Hepatocyte (in vitro differentiated cells): ENCODE results near the gene RIT2.
"Not testable (repeated sequence)": the region's sequence is repeated elsewhere in the genome, so short reads cannot be mapped to it uniquely, and the experiment has no call there.

Experiments
- EZH2 ChIP-seq: fragments of 200-600 bp; sonication (generic); IDR thresholded peaks from 2 replicates; pipeline ENCODE4 v1.6.1; 2016; ENCODE audit warnings: antibody characterized with exemption, mild to moderate bottlenecking, borderline replicate concordance
- EZH2phosphoT487 ChIP-seq: fragments of 200-600 bp; sonication (generic); IDR thresholded peaks from one replicate; pipeline ENCODE4 v1.6.1; 2018; ENCODE audit warnings: antibody characterized with exemption, mild to moderate bottlenecking, low read depth, moderate library complexity; ENCODE audit not compliant: unreplicated experiment, severe bottlenecking
- TF ChIP-seq, protein P1 (sequence below): fragments of 200-600 bp; sonication (generic); IDR thresholded peaks from 2 replicates; pipeline ENCODE4 v1.5.1; 2016; ENCODE audit warnings: antibody characterized with exemption, mild to moderate bottlenecking; ENCODE audit not compliant: poor library complexity

DNA sequence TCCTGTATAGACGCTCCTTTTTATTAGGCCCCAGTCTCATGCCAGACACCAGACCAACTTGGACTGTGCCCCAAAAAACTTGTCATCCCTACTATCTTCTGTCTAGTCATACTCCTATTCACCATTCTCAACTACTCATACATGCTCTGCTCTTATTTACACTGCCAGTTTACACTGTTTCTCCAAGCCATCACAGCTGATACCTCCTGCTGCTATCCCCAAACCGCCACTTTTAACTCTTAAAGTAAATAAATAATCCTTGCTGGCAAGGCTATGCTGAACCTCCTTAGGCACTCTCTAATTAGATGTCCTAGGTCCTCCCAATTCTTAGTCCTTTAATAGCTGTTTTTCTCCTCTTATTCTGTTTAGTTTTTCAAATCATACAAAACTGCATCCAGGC lies 374.2 kb downstream of the RIT2 start:
- TF ChIP-seq, protein P1, sequence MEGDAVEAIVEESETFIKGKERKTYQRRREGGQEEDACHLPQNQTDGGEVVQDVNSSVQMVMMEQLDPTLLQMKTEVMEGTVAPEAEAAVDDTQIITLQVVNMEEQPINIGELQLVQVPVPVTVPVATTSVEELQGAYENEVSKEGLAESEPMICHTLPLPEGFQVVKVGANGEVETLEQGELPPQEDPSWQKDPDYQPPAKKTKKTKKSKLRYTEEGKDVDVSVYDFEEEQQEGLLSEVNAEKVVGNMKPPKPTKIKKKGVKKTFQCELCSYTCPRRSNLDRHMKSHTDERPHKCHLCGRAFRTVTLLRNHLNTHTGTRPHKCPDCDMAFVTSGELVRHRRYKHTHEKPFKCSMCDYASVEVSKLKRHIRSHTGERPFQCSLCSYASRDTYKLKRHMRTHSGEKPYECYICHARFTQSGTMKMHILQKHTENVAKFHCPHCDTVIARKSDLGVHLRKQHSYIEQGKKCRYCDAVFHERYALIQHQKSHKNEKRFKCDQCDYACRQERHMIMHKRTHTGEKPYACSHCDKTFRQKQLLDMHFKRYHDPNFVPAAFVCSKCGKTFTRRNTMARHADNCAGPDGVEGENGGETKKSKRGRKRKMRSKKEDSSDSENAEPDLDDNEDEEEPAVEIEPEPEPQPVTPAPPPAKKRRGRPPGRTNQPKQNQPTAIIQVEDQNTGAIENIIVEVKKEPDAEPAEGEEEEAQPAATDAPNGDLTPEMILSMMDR, result not testable (repeated sequence)
- not testable (repeated sequence) for TF ChIP-seq EZH2phosphoT487, EZH2
